Mesendoderm (in vitro differentiated cells): ENCODE data around the gene FUS.
A peak's percentile ranks its signal among the peaks of the same experiment; 100 is the strongest.

Source experiments
- DNase-seq: peaks from one replicate; pipeline ENCODE4 v3.0.0; 2013
- H2AK5ac ChIP-seq: 2 replicates; pipeline ENCODE4 v1.6.1; 2013; ENCODE audit warnings: low read length, inconsistent platforms
- H2BK120ac ChIP-seq: 2 replicates; pipeline ENCODE4 v1.6.1; 2013; ENCODE audit warnings: low read depth, mild to moderate bottlenecking, low read length, moderate library complexity, mixed read lengths
- H2BK15ac ChIP-seq: replicated peaks from 2 replicates; pipeline ENCODE4 v1.6.1; 2013; ENCODE audit warnings: low read depth, mild to moderate bottlenecking, moderate library complexity
- H2BK5ac ChIP-seq: 2 replicates; pipeline ENCODE4 v1.6.1; 2013; ENCODE audit warnings: low read length, inconsistent platforms
- H3K18ac ChIP-seq: 2 replicates; pipeline ENCODE4 v1.6.1; 2013; ENCODE audit warnings: mild to moderate bottlenecking, low read length, mixed read lengths
- H3K23ac ChIP-seq: one replicate; pipeline ENCODE4 v1.6.1; 2013; ENCODE audit warnings: low read length
- H3K27ac ChIP-seq: 2 replicates; pipeline ENCODE4 v1.5.1; 2013; ENCODE audit warnings: low read depth, mild to moderate bottlenecking, inconsistent platforms, low read length, moderate library complexity
- H3K27me3 ChIP-seq: 2 replicates; pipeline ENCODE4 v1.6.1; 2013; ENCODE audit warnings: low read length, control low read depth, mild to moderate bottlenecking, inconsistent platforms; ENCODE audit not compliant: insufficient read depth, poor library complexity
- H3K36me3 ChIP-seq: 2 replicates; pipeline ENCODE4 v1.6.1; 2013; ENCODE audit warnings: low read length, inconsistent platforms; ENCODE audit not compliant: control insufficient read depth, insufficient read depth
- H3K4ac ChIP-seq: one replicate; pipeline ENCODE4 v1.6.1; 2013; ENCODE audit warnings: low read depth, mild to moderate bottlenecking, low read length, moderate library complexity
- H3K4me1 ChIP-seq: 2 replicates; pipeline ENCODE4 v1.6.1; 2013; ENCODE audit warnings: low read depth, low read length, inconsistent platforms; ENCODE audit not compliant: control insufficient read depth
- H3K4me2 ChIP-seq: 2 replicates; pipeline ENCODE4 v1.6.1; 2013; ENCODE audit warnings: low read length
- H3K4me3 ChIP-seq: 2 replicates; pipeline ENCODE4 v1.5.1; 2013; ENCODE audit warnings: mild to moderate bottlenecking, low read length
- H3K56ac ChIP-seq: one replicate; pipeline ENCODE4 v1.6.1; 2013; ENCODE audit warnings: low read length
- H3K79me1 ChIP-seq: 2 replicates; pipeline ENCODE4 v1.6.1; 2013; ENCODE audit warnings: low read length, inconsistent platforms
- H3K79me2 ChIP-seq: 2 replicates; pipeline ENCODE4 v1.6.1; 2013; ENCODE audit warnings: mild to moderate bottlenecking, low read length; ENCODE audit not compliant: control insufficient read depth, insufficient read depth
- H3K9ac ChIP-seq: 2 replicates; pipeline ENCODE4 v1.6.1; 2013; ENCODE audit warnings: low read length, inconsistent platforms
- H4K5ac ChIP-seq: one replicate; pipeline ENCODE4 v1.6.1; 2013; ENCODE audit warnings: low read length
- H4K8ac ChIP-seq: one replicate; pipeline ENCODE4 v1.6.1; 2013; ENCODE audit warnings: low read depth, mild to moderate bottlenecking, control low read depth, low read length, moderate library complexity
- WGBS: extraction: QIAGEN DNeasy Blood & Tissue Kit; methylation state at CpG from one replicate; pipeline ENCODE4 v1.1.7; 2013; ENCODE audit warnings: low lambda C conversion rate, missing lambda C conversion rate; ENCODE audit not compliant: insufficient coverage; ENCODE audit errors: extremely low coverage; 5-methylcytosine and 5-hydroxymethylcytosine counted together

The FUS gene

DNA sequence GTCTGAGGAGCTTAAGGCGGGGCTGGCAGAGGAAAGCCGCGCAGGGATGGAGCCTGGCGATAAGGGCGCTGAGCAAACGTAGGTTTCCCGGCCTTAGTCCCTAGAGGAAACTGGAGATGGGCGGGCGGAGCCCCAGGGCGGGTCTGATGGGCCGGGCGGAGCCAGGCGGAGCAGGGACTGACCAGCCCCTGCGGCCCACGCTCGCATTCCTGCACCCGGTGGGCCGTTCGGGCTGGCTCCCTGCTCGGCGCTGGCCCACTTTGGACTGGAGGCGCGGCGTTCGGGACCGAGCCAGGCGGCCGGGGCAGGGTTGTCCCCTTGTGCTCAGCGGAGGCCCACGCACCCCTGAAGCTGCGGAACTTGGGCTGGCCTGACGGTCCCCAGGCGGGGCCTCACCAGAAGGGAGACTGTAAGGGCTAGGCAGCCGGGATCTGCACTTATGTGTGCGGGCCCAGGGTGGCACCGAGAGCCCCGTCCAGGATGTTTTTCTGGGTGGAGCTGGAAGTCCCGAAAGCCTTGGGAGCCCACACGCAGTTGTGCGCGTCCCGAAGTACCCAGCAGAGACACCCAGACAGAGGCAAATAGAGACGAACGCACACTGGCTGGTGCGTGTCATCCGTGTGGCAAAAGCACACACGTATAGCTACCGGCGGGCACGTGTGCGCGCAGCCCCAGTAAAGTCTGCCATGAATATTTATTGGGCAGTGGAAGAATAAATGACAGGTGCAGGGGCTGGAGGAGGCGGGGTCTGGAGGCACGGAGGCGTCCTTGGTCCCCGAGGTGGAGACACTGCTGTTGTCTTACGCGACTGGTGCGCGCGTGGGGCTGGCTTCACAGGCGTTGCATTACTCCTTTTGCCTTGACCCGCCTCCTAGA, 35.6 kb downstream of the FUS start:
- Histone ChIP-seq H3K18ac (no peak overlapping the region), H3K9ac (peak overlapping the region; percentile 63), H4K5ac (no peak overlapping the region), H2BK5ac (no peak overlapping the region), H3K27me3 (peaks cover 13% of the 10 kb centered on the region), H3K79me2 (no peaks in the 10 kb centered on the region), H3K56ac (peak overlapping the region; percentile 69), H2BK15ac (no peak overlapping the region), H3K4me3 (no peak overlapping the region), H3K23ac (no peak overlapping the region), H2BK120ac (no peak overlapping the region), H4K8ac (no peak overlapping the region), H3K79me1 (no peaks in the 10 kb centered on the region), H2AK5ac (no peak overlapping the region), H3K4me1 (no peaks in the 10 kb centered on the region), H3K27ac (no peak overlapping the region), H3K4ac (no peak overlapping the region), H3K4me2 (peak overlapping the region; percentile 84), H3K36me3 (no peaks in the 10 kb centered on the region)
- peak; percentile 85 for DNase-seq
- WGBS: no CpG with 5 or more reads among the region's 63 CpGs

DNA sequence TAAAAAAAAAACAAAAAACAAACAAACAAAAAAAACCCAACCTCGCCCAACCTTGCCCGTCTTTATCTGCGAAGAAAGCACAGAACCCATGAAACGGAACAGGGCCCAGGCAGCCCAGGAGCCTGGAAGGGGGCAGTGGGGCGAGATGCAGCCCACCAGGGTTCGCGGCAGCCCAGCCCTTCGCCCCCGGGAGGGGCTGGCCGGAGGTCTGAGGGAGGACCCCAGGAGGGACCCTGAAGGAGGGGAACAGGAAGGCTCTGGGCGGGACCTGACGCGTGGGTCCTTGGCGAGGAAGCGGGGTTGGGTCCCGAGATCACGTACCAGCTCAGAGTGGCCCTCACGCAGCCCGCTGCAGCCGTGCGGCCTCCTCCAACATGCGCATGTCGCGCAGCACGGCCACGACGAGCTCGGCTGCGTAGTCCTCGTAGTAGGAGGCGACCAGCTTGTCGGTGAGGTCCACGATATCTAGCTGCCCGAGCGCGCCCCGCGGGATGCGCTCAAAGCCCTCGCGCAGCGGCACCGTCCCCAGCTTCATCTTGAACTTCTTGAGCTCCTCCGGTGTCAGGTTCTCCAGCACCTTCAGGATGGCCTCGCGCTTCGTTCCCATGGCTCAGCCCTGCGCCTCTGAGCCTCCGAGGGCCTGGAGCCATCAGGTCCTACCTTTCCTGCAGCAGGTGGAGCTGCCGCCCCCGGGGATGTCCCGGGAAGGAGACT, 36.6 kb downstream of the FUS start, which contains the start of gene PYDC1:
Gene PYDC1 (minus strand): TSS at position 714 of the 714 bp plus-strand sequence. CDS start 107 bp downstream, at position 607.
- Histone ChIP-seq H2BK120ac (no peak within 1 kb of the TSS), H4K8ac (no peak within 1 kb of the TSS), H3K79me2 (no peaks in the 10 kb centered on the region), H3K27ac (no peak within 1 kb of the TSS), H3K56ac (peak within 1 kb of the TSS; percentile 73), H2BK15ac (no peak within 1 kb of the TSS), H3K4me3 (no peak within 1 kb of the TSS), H3K18ac (no peak within 1 kb of the TSS), H2BK5ac (no peak within 1 kb of the TSS), H3K4me1 (no peaks in the 10 kb centered on the region), H3K79me1 (no peaks in the 10 kb centered on the region), H4K5ac (no peak within 1 kb of the TSS), H3K36me3 (no peaks in the 10 kb centered on the region), H3K23ac (no peak within 1 kb of the TSS), H3K4ac (no peak within 1 kb of the TSS), H3K4me2 (peak within 1 kb of the TSS; percentile 20), H2AK5ac (no peak within 1 kb of the TSS), H3K27me3 (peaks cover 13% of the 10 kb centered on the region), H3K9ac (peak within 1 kb of the TSS; percentile 34)
- no CpG with 5 or more reads among the region's 52 CpGs for WGBS
- DNase-seq: peak; percentile 64

DNA sequence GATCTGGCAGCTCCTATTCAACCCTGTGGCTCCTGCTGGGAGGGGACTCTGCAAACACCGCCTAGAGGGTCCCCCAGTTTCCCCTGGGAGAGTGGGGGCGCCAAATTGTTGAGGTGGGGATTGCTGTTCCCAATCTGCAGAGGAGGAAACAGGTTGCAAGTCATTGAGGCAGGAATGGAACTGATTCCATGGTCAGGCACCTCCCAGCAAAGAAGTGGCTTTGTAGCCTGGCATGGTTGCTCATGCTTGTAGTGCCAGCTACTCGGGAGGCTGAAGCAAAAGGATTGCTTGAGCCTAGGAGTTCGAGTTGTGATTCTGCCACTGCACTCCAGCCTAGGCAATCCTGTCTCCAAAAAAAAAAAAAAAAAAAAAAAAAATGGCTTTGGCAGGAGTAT, 37.2 kb downstream of the FUS start:
- WGBS: no CpG with 5 or more reads among the region's 4 CpGs

DNA sequence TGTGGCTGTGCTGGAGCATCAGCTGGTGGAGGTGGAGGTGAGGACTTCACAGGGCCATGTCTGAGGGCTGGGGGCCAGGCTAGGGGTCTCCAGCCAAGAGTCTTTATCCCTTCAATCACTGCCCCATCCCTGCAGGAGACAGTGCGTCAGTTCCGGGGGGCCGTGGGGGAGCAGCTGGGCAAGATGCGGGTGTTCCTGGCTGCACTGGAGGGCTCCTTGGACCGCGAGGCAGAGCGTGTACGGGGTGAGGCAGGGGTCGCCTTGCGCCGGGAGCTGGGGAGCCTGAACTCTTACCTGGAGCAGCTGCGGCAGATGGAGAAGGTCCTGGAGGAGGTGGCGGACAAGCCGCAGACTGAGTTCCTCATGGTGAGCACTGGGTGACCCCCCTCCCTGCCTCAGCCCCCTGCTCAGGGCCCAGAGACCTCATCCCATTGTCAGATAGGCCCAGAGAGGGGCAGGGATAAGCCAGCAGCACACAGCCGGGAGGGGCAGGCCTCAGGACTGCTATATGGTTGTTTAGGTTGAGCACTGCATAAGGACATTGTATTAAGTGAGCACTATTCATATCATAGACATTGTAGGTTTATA, 39.3 kb downstream of the FUS start:
- no peaks in the 10 kb centered on the region for H3K79me2 ChIP-seq
- no peak overlapping the region for H3K9ac ChIP-seq
- no peak overlapping the region for H3K56ac ChIP-seq
- no peak overlapping the region for H3K18ac ChIP-seq
- no peak overlapping the region for H2AK5ac ChIP-seq
- H3K4me2 ChIP-seq: no peak overlapping the region
- DNase-seq: no peak
- no peaks in the 10 kb centered on the region for H3K4me1 ChIP-seq
- no peak overlapping the region for H3K4ac ChIP-seq
- no peak overlapping the region for H2BK15ac ChIP-seq
- no peak overlapping the region for H3K27ac ChIP-seq
- no peak overlapping the region for H3K4me3 ChIP-seq
- no peak overlapping the region for H4K8ac ChIP-seq
- no peaks in the 10 kb centered on the region for H3K79me1 ChIP-seq
- H2BK5ac ChIP-seq: no peak overlapping the region
- H3K23ac ChIP-seq: no peak overlapping the region
- no CpG with 5 or more reads among the region's 15 CpGs for WGBS
- H2BK120ac ChIP-seq: no peak overlapping the region
- H4K5ac ChIP-seq: no peak overlapping the region
- H3K27me3 ChIP-seq: peaks cover 13% of the 10 kb centered on the region
- H3K36me3 ChIP-seq: no peaks in the 10 kb centered on the region

More for the DNA sequence above, 37.2 kb downstream of the FUS start:
- no peak overlapping the region for H2AK5ac ChIP-seq
- H3K23ac ChIP-seq: no peak overlapping the region
- no peak overlapping the region for H3K4ac ChIP-seq
- H3K36me3 ChIP-seq: no peaks in the 10 kb centered on the region
- H3K4me1 ChIP-seq: no peaks in the 10 kb centered on the region
- H4K8ac ChIP-seq: no peak overlapping the region
- no peak overlapping the region for H3K56ac ChIP-seq
- peaks cover 13% of the 10 kb centered on the region for H3K27me3 ChIP-seq
- no peak overlapping the region for H3K9ac ChIP-seq
- no peak overlapping the region for H2BK15ac ChIP-seq
- H2BK120ac ChIP-seq: no peak overlapping the region
- H3K79me2 ChIP-seq: no peaks in the 10 kb centered on the region
- H3K4me3 ChIP-seq: no peak overlapping the region
- no peak overlapping the region for H2BK5ac ChIP-seq
- DNase-seq: no peak
- no peak overlapping the region for H3K27ac ChIP-seq
- no peak overlapping the region for H3K4me2 ChIP-seq
- H3K18ac ChIP-seq: no peak overlapping the region
- no peaks in the 10 kb centered on the region for H3K79me1 ChIP-seq
- no peak overlapping the region for H4K5ac ChIP-seq

DNA sequence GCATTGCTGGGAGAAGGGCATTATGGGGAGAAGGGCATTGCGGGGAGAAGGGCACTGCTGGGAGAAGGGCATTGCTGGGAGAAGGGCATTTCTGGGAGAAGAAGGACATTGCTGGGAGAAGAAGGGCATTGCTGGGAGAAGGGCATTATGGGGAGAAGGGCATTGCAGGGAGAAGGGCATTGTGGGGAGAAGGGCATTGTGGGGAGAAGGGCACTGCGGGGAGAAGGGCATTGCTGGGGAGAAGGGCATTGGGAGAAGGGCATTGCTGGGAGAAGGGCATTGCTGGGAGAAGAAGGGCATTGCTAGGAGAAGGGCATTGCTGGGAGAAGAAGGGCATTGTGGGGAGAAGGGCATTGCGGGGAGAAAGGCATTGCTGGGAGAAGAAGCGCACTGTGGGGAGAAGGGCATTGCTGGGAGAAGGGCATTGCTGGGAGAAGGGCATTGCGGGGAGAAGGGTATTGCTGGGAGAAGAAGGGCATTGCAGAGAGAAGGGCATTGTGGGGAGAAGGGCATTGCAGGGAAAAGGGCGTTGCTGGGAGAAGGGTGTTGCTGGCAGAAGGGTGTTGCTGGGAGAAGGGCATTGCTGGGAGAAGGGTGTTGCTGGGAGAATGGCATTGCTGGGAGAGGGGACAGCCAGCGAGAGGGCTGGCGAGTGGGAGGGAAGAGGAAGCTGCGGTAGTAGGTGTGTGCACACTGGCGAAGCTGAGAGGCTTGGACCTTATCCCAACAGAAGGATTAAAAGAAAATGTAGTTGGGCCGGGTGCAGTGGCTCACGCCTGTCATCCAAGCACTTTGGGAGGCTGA, 41.6 kb downstream of the FUS start:
- Histone ChIP-seq H4K5ac (no peak overlapping the region), H3K56ac (no peak overlapping the region), H3K79me1 (no peaks in the 10 kb centered on the region), H2BK5ac (no peak overlapping the region), H3K27me3 (peaks cover 5% of the 10 kb centered on the region), H2BK120ac (no peak overlapping the region), H2AK5ac (no peak overlapping the region), H3K4ac (no peak overlapping the region), H3K27ac (no peak overlapping the region), H3K79me2 (no peaks in the 10 kb centered on the region), H2BK15ac (no peak overlapping the region), H3K4me1 (no peaks in the 10 kb centered on the region), H3K4me3 (no peak overlapping the region), H4K8ac (no peak overlapping the region), H3K23ac (no peak overlapping the region), H3K18ac (no peak overlapping the region), H3K36me3 (no peaks in the 10 kb centered on the region), H3K9ac (no peak overlapping the region), H3K4me2 (no peak overlapping the region)
- WGBS: no CpG with 5 or more reads among the region's 12 CpGs
- DNase-seq: no peak
